ENCODE results near the gene TBPL2. TPM values are rescaled to one million over a fixed set of nuclear protein-coding genes. Genes with fewer than 3 reads are reported as not detected.

The TBPL2 gene
- total RNA-seq, 1 donor from 2014 or later = not detected

DNA sequence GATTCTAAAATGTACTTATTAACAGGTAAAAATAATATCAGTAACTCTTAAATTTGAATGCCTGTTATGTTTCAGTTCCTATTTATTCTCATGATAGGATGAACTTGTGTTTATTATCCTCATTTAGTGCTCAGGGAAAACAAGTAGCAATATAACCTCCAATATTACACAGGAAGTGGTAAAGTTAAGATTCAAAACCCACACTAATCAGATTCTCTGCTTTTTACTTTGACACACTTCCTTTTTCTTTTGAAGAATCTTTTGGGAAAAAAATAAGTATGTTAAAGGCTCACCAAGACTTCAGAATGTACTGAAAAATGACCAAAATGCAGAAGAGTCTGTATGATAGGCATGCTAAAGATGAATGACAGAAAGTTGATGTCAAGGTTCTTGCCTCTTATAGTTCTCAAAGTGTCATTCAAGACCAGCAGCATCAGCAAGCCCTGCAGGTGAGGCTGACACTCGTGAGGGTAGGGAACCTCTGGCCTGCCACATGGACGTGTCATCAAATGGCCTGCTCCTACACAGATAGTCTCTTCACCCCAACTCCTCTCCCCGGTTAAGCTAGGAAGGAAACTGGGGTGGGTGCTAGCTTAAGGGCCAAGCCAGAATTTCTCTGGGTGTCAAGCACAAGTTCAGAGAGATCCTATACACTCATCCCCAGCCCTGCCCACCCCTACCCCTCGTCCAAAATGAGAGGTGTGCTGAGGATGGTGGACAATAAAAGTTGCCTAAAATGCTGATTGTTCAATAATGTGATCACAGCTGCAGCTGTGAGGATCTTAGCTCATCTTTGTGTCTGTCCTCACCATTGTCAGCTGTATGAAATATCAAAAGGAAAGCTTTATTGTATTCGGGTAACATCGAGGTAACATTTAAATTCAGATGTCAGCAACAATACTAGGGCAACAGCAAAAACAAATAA, 6.3 kb downstream of the TBPL2 start:
- DNase-seq = no peak
- Mint-ChIP-seq H3K9me3 (ENCODE audit: unreplicated experiment) (peaks cover 1% of the 10 kb centered on the region), H3K4me3 (ENCODE audit: unreplicated experiment) (no peak overlapping the region), H3K36me3 (ENCODE audit: unreplicated experiment) (no peaks in the 10 kb centered on the region), H3K27ac (ENCODE audit: unreplicated experiment) (no peak overlapping the region), H3K4me1 (ENCODE audit: low read depth, unreplicated experiment) (no peaks in the 10 kb centered on the region), H3K27me3 (ENCODE audit: unreplicated experiment) (no peaks in the 10 kb centered on the region)
- TF ChIP-seq, protein P1, sequence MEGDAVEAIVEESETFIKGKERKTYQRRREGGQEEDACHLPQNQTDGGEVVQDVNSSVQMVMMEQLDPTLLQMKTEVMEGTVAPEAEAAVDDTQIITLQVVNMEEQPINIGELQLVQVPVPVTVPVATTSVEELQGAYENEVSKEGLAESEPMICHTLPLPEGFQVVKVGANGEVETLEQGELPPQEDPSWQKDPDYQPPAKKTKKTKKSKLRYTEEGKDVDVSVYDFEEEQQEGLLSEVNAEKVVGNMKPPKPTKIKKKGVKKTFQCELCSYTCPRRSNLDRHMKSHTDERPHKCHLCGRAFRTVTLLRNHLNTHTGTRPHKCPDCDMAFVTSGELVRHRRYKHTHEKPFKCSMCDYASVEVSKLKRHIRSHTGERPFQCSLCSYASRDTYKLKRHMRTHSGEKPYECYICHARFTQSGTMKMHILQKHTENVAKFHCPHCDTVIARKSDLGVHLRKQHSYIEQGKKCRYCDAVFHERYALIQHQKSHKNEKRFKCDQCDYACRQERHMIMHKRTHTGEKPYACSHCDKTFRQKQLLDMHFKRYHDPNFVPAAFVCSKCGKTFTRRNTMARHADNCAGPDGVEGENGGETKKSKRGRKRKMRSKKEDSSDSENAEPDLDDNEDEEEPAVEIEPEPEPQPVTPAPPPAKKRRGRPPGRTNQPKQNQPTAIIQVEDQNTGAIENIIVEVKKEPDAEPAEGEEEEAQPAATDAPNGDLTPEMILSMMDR (IDR thresholded peaks at IDR 0.05; ENCODE audit: partially characterized antibody, unreplicated experiment) = no peak

DNA sequence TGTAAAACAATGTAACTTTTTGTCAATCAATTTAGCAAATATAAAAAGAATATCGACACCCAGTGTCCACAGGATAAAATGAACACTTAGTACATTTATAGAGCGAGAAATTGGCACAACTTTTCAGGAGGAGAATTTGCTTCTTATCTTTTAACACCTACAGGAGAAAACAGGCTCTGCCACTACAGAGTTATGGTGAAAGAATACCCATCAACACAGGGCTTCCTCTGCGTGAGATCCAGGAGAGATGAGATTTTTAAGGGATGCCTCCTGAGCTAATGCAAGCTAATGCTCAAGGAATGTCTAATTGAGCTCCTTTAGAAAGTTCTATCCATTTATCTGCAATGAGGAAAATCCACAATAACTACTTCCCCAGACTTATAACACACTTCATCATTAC, 7.8 kb downstream of the TBPL2 start:
- Mint-ChIP-seq H3K36me3 (ENCODE audit: unreplicated experiment) (no peaks in the 10 kb centered on the region), H3K27ac (ENCODE audit: unreplicated experiment) (no peak overlapping the region), H3K27me3 (ENCODE audit: unreplicated experiment) (no peaks in the 10 kb centered on the region), H3K4me1 (ENCODE audit: low read depth, unreplicated experiment) (no peaks in the 10 kb centered on the region), H3K9me3 (ENCODE audit: unreplicated experiment) (no peaks in the 10 kb centered on the region), H3K4me3 (ENCODE audit: unreplicated experiment) (no peak overlapping the region)
- TF ChIP-seq, protein P1 (IDR thresholded peaks at IDR 0.05; ENCODE audit: partially characterized antibody, unreplicated experiment) = no peak
- no peak for DNase-seq

DNA sequence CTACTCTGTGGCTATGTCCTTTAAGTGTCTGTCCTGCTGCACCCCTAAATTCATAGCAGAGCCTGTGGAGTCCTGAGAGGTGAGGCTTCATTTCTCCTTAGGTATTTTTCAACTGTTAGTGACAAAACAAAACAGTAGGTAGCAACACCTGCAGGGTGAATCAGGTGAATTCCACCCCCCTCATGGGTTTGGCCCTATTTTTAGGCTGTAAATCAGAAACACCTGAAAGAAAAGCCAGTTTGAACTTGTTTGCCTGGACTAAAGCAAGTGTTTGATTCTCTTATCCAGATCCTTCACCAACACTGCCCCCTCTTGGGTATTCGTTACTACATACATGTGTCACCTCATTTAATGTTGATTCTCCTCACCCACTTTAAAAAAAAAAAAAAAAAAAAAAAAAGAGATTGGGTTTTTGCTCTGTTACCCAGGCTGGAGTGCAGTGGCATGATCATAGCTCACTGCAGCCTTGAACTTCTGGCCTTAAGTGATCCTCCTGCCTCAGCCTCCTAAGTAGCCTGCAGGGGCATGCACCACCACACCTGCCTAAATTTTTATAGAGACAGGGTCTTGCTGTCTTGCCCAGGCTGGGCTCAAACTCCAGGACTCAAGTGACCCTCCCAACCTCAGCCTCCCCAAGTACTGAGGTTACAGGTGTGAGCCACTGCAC, 10.3 kb downstream of the TBPL2 start:
- no peaks in the 10 kb centered on the region for H3K9me3 Mint-ChIP-seq (ENCODE audit: unreplicated experiment)
- H3K4me1 Mint-ChIP-seq (ENCODE audit: low read depth, unreplicated experiment) = no peaks in the 10 kb centered on the region
- H3K36me3 Mint-ChIP-seq (ENCODE audit: unreplicated experiment) = no peaks in the 10 kb centered on the region
- H3K4me3 Mint-ChIP-seq (ENCODE audit: unreplicated experiment) = no peak overlapping the region
- no peaks in the 10 kb centered on the region for H3K27me3 Mint-ChIP-seq (ENCODE audit: unreplicated experiment)
- TF ChIP-seq, protein P1 (IDR thresholded peaks at IDR 0.05; ENCODE audit: partially characterized antibody, unreplicated experiment) = peak; percentile 30
- DNase-seq = no peak
- no peak overlapping the region for H3K27ac Mint-ChIP-seq (ENCODE audit: unreplicated experiment)

DNA sequence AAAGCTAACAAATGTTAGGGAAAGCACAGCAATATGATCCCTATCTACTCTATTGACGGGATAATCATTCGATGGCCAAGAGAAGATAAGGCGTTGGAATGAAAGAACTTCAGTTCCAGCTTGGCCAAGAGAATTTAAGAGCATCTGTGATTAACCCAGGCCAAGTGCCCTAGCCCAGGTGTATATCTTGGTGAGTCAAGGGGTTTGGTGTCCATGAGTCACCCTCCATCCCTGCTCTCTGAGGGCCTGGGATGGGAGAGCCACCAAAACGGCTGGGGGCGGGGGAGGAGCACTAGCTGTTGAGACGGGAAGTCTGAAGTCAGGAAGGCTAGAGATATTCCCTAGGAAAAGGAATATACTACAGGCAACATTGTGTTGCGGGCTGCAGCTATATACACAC, 13.0 kb downstream of the TBPL2 start:
- Mint-ChIP-seq H3K9me3 (ENCODE audit: unreplicated experiment) (no peaks in the 10 kb centered on the region), H3K36me3 (ENCODE audit: unreplicated experiment) (no peaks in the 10 kb centered on the region), H3K27ac (ENCODE audit: unreplicated experiment) (no peak overlapping the region), H3K4me1 (ENCODE audit: low read depth, unreplicated experiment) (no peaks in the 10 kb centered on the region), H3K27me3 (ENCODE audit: unreplicated experiment) (no peaks in the 10 kb centered on the region), H3K4me3 (ENCODE audit: unreplicated experiment) (no peak overlapping the region)
- no peak for DNase-seq
- TF ChIP-seq, protein P1 (IDR thresholded peaks at IDR 0.05; ENCODE audit: partially characterized antibody, unreplicated experiment) = no peak

DNA sequence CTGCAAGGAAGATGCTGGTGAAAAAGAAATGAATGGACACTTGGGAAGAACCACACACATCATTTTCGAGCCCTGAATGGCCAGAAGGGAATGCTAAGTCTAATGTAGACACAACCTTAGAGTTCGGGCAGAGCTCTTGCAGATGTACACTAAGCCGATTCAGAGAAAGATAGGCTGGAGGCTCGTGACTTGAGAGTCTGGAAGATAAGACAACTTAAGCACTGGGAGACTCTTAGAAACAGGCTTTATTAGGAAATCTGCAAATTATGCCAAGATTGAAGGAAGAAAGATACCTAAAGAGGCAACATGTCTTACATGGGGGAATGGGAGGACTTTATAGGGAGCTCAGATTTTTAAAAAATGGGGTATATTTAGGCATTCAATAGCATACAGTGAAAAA, 13.5 kb downstream of the TBPL2 start:
- Mint-ChIP-seq H3K9me3 (ENCODE audit: unreplicated experiment) (no peaks in the 10 kb centered on the region), H3K4me3 (ENCODE audit: unreplicated experiment) (no peak overlapping the region), H3K27me3 (ENCODE audit: unreplicated experiment) (no peaks in the 10 kb centered on the region), H3K27ac (ENCODE audit: unreplicated experiment) (no peak overlapping the region), H3K36me3 (ENCODE audit: unreplicated experiment) (no peaks in the 10 kb centered on the region), H3K4me1 (ENCODE audit: low read depth, unreplicated experiment) (no peaks in the 10 kb centered on the region)
- no peak for DNase-seq
- TF ChIP-seq, protein P1 (IDR thresholded peaks at IDR 0.05; ENCODE audit: partially characterized antibody, unreplicated experiment) = no peak
